Mesothelial cell of epicardium (in vitro differentiated cells): ENCODE results near the gene MACROD2. TPM values are rescaled to one million over a fixed set of nuclear protein-coding genes. Genes with fewer than 3 reads are reported as not detected.

Experiments
- DNase-seq, 2 experiments: peaks; one replicate each; pipeline ENCODE4 v3.0.0; 2021; ENCODE audit warnings: low spot score in 2 of 2; ENCODE audit not compliant: unreplicated experiment in 2 of 2
- H3K27ac Mint-ChIP-seq: 2 replicates; pipeline ENCODE4 v1.8.0; 2021; ENCODE audit warnings: mixed read lengths
- H3K27me3 Mint-ChIP-seq: 2 replicates; pipeline ENCODE4 v1.8.0; 2021; ENCODE audit warnings: low read depth, mixed read lengths
- H3K36me3 Mint-ChIP-seq: 2 replicates; pipeline ENCODE4 v1.8.0; 2021; ENCODE audit warnings: mixed read lengths
- H3K4me1 Mint-ChIP-seq: 2 replicates; pipeline ENCODE4 v1.8.0; 2021; ENCODE audit warnings: mixed read lengths
- H3K4me3 Mint-ChIP-seq: 2 replicates; pipeline ENCODE4 v1.8.0; 2021; ENCODE audit warnings: mild to moderate bottlenecking, moderate library complexity, mixed read lengths
- H3K9me3 Mint-ChIP-seq: 2 replicates; pipeline ENCODE4 v1.8.0; 2021; ENCODE audit warnings: mixed read lengths
- CTCF ChIP-seq: fragments of 200-600 bp; sonication (generic); IDR thresholded peaks from one replicate; pipeline ENCODE4 v1.5.0; 2021; ENCODE audit warnings: antibody characterized with exemption; ENCODE audit not compliant: unreplicated experiment
- total RNA-seq: library from RNA; stranded (reverse); gene quantifications from 3 replicates; pipeline ENCODE4 v1.2.1, GENCODE V29; 2021

Gene MACROD2
- total RNA-seq, 1 donor from 2014 or later = 10.0 TPM

- Mint-ChIP-seq H3K27me3 (no peaks in the 10 kb centered on the region), H3K4me1 (peaks cover 32% of the 10 kb centered on the region), H3K9me3 (no peaks in the 10 kb centered on the region), H3K36me3 (no peaks in the 10 kb centered on the region), H3K4me3 (no peak overlapping the region), H3K27ac (no peak overlapping the region)
- no peak for DNase-seq
- no peak for TF ChIP-seq CTCF
Measured at GRCh38 chr20:15859061-15859460, 1863.7 kb downstream of the MACROD2 start.

GRCh38 chr20:15860850-15861249, 1865.5 kb downstream of the MACROD2 start:
- no peak for TF ChIP-seq CTCF
- no peak overlapping the region for H3K4me3 Mint-ChIP-seq
- DNase-seq = no peak
- no peaks in the 10 kb centered on the region for H3K36me3 Mint-ChIP-seq
- no peaks in the 10 kb centered on the region for H3K27me3 Mint-ChIP-seq
- peaks cover 32% of the 10 kb centered on the region for H3K4me1 Mint-ChIP-seq
- H3K9me3 Mint-ChIP-seq = no peaks in the 10 kb centered on the region
- no peak overlapping the region for H3K27ac Mint-ChIP-seq

GRCh38 chr20:15862178-15862577, 1866.9 kb downstream of the MACROD2 start:
- H3K27me3 Mint-ChIP-seq = no peaks in the 10 kb centered on the region
- no peak for DNase-seq
- H3K9me3 Mint-ChIP-seq = no peaks in the 10 kb centered on the region
- H3K4me1 Mint-ChIP-seq = peaks cover 38% of the 10 kb centered on the region
- H3K36me3 Mint-ChIP-seq = no peaks in the 10 kb centered on the region
- H3K27ac Mint-ChIP-seq = no peak overlapping the region
- TF ChIP-seq CTCF = no peak
- no peak overlapping the region for H3K4me3 Mint-ChIP-seq

GRCh38 chr20:15863735-15864134, 1868.4 kb downstream of the MACROD2 start:
- no peaks in the 10 kb centered on the region for H3K27me3 Mint-ChIP-seq

GRCh38 chr20:15865553-15865952, 1870.2 kb downstream of the MACROD2 start:
- no peak overlapping the region for H3K27ac Mint-ChIP-seq
- no peaks in the 10 kb centered on the region for H3K9me3 Mint-ChIP-seq
- peaks cover 45% of the 10 kb centered on the region for H3K4me1 Mint-ChIP-seq
- no peak for DNase-seq
- H3K27me3 Mint-ChIP-seq = no peaks in the 10 kb centered on the region
- H3K4me3 Mint-ChIP-seq = no peak overlapping the region
- H3K36me3 Mint-ChIP-seq = no peaks in the 10 kb centered on the region
- no peak for TF ChIP-seq CTCF

More at GRCh38 chr20:15863735-15864134, 1868.4 kb downstream of the MACROD2 start:
- Mint-ChIP-seq H3K4me3 (no peak overlapping the region), H3K27ac (peak overlapping the region; percentile 7), H3K4me1 (peaks cover 45% of the 10 kb centered on the region), H3K36me3 (no peaks in the 10 kb centered on the region), H3K9me3 (no peaks in the 10 kb centered on the region)
- DNase-seq = no peak
- TF ChIP-seq CTCF = no peak
